Adrenal gland (tissue), 12 donors: Measurements from ENCODE around the gene SDK1. TPM values are rescaled to one million over a fixed set of nuclear protein-coding genes. Genes with fewer than 3 reads are reported as not detected.

Experiments
- DNase-seq, 7 donors: peaks; one replicate each; pipeline ENCODE4 v3.0.0-alpha.2; 2019 to 2020
- H3K27ac ChIP-seq, 5 donors: fragments of 200-600 bp; sonication (generic) in 4 of 5; 1 replicate in 3 of 5; 2 replicates in 2 of 5; pipeline versions ENCODE4 v1.5.1 to v1.8.0; 2016 to 2020; ENCODE audit warnings: mild to moderate bottlenecking in 1 of 5
- H3K27me3 ChIP-seq: fragments of 200-600 bp; 2 replicates; pipeline ENCODE4 v1.8.0; 2021
- H3K36me3 ChIP-seq, 2 donors: fragments of 200-600 bp; replicated peaks in 1 of 2; 1 replicate in 1 of 2; 2 replicates in 1 of 2; pipeline versions ENCODE4 v1.5.1 to v1.8.0; 2018 to 2022
- H3K4me1 ChIP-seq, 2 donors: fragments of 200-600 bp; replicated peaks in 1 of 2; 1 replicate in 1 of 2; 2 replicates in 1 of 2; pipeline versions ENCODE4 v1.5.1 to v1.8.0; 2018 to 2021
- H3K4me3 ChIP-seq, 4 donors: fragments of 200-600 bp; sonication (generic) in 3 of 4; one replicate each; pipeline ENCODE4 v1.5.1; 2016 to 2018
- H3K9me3 ChIP-seq, 3 donors: fragments of 200-600 bp; sonication (generic) in 1 of 3; replicated peaks in 1 of 3; 1 replicate in 2 of 3; 2 replicates in 1 of 3; pipeline versions ENCODE4 v1.5.1 to v1.8.0; 2016 to 2021
- POLR2A ChIP-seq, 2 donors: fragments of 450-650 bp; IDR thresholded peaks; one replicate each; pipeline ENCODE4 v1.6.1; 2017; ENCODE audit warnings: antibody characterized with exemption in 2 of 2, mild to moderate bottlenecking in 2 of 2, moderate library complexity in 1 of 2
- WGBS, 4 donors: extraction: QIAGEN DNeasy Blood & Tissue Kit in 2 of 4; methylation state at CpG; one replicate each; pipeline versions ENCODE4 v1.1.5 to v1.1.7; 2013 to 2017; 5-methylcytosine and 5-hydroxymethylcytosine counted together
- intact Hi-C, 2 donors: fragments of 100-400 bp; cut with DNase I; formaldehyde crosslinking; loops; one replicate each; pipeline versions ENCODE4 v1.14.1 to v1.15.0; 2022 to 2023
- polyA plus RNA-seq, 3 donors: library from polyadenylated mRNA; stranded (reverse); fragments of 200-250 nt in 2 of 3; fragments of 350-450 nt in 1 of 3; fragmentation: Illumina TruSeq in 1 of 3; extraction: RNeasy Lipid Tissue Mini Kit (QIAGEN cat#74804) in 1 of 3; gene quantifications; one replicate each; pipeline ENCODE4 v1.2.3, GENCODE V29; 2013 to 2014
- total RNA-seq, 9 donors: library from RNA; depleted of rRNA in 4 of 9; stranded (reverse); fragments of >200 nt in 4 of 9; fragments of 120-200 nt in 1 of 9; fragmentation: NEBNext Ultra II Directional in 1 of 9; extraction: Animal tissue kit (Norgen Biotek cat#: 25700) in 1 of 9; gene quantifications; one replicate each; pipeline versions ENCODE4 v1.1.0 to v1.2.4, GENCODE V29; 2013 to 2023
- TF ChIP-seq, protein P1 (sequence below), 6 experiments: fragments of 450-650 bp in 4 of 6; fragments of 200-600 bp in 2 of 6; sonication (generic) in 1 of 6; IDR thresholded peaks; 1 replicate in 5 of 6; 2 replicates in 1 of 6; pipeline versions ENCODE4 v1.5.1 to v1.8.0; 2016 to 2021; ENCODE audit warnings: antibody characterized with exemption in 6 of 6, mild to moderate bottlenecking in 2 of 6, moderate library complexity in 1 of 6
- donor health status: healthy with polysubstance abuse.
- donor health status: Bipolar disorder and iron deficiency.
- donor health status: DM: yes; HTN: yes; CAD: no.
- donor health status: DM: no; HTN: no; CAD: no.
- donor health status: DM: no; HTN: no; CAD: no.
- donor health status: DM: yes; HTN: yes; CAD: no.

Gene SDK1
- total and polyA plus RNA-seq, 12 donors: 0.50 to 3.6 (median 1.5) TPM

DNA sequence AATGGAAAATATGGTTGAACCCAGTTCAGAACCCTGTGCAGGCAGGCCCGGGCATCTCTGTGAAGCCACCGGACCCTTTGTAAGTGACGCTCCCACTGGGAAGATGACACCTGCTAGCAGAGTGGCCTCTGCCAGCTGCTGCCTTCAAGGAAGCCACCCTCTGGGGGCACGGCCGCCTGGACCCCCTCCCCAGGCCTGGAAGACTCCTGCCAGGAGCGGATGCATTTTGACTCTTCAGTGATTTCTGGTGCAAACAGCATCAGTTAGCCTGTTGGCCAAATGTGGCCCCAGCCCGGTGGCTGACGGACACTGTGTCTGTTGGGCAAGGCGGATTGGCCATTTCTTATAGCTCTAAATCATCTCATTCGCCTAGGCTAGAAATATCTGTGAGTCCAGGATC lies 867.0 kb downstream of the SDK1 start:
- TF ChIP-seq, protein P1, sequence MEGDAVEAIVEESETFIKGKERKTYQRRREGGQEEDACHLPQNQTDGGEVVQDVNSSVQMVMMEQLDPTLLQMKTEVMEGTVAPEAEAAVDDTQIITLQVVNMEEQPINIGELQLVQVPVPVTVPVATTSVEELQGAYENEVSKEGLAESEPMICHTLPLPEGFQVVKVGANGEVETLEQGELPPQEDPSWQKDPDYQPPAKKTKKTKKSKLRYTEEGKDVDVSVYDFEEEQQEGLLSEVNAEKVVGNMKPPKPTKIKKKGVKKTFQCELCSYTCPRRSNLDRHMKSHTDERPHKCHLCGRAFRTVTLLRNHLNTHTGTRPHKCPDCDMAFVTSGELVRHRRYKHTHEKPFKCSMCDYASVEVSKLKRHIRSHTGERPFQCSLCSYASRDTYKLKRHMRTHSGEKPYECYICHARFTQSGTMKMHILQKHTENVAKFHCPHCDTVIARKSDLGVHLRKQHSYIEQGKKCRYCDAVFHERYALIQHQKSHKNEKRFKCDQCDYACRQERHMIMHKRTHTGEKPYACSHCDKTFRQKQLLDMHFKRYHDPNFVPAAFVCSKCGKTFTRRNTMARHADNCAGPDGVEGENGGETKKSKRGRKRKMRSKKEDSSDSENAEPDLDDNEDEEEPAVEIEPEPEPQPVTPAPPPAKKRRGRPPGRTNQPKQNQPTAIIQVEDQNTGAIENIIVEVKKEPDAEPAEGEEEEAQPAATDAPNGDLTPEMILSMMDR (IDR thresholded peaks at IDR 0.05): no peak
- no peak for TF ChIP-seq POLR2A (IDR thresholded peaks at IDR 0.05)

GRCh38 chr7:4168541-4168940 lies 867.5 kb downstream of the SDK1 start:
- intact Hi-C loops: no loop called here

More for the DNA sequence above, 867.0 kb downstream of the SDK1 start:
- no peaks in the 10 kb centered on the region for H3K36me3 ChIP-seq
- no peak for DNase-seq
- intact Hi-C loops: no loop called here
- H3K4me3 ChIP-seq: no peak overlapping the region
- no peaks in the 10 kb centered on the region for H3K9me3 ChIP-seq
- 85 to 94% (median 92%) methylated on average over 6 to 10 of the region's 10 CpGs for WGBS, 4 donors
- H3K27ac ChIP-seq: no peak overlapping the region
- H3K4me1 ChIP-seq: no peaks in the 10 kb centered on the region
- H3K27me3 ChIP-seq: no peaks in the 10 kb centered on the region

DNA sequence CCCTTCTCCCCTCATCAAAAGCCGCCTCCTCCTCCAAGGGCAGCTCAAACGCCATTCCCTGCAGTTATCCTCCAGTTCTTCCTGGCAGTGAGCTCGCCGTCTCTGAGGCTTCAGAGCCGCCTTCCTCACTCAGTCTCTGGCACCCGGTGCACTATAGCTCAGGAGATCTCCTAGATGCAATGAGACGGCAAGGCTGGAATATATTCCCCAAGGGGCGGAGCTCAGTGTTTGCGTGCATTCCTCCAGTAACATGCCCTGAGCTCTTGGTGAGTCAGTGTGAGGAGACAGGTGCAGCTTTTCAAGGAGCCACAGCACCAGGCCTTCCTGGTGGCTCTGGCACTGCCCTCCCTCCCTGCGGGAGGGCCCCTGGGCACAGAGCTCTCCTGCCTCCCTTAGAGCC lies 868.4 kb downstream of the SDK1 start:
- WGBS, 4 donors: 79 to 83% (median 79%) methylated on average over 9 to 10 of the region's 10 CpGs
- no peak overlapping the region for H3K4me3 ChIP-seq
- TF ChIP-seq, protein P1 (IDR thresholded peaks at IDR 0.05): no peak
- no peak for TF ChIP-seq POLR2A (IDR thresholded peaks at IDR 0.05)
- H3K36me3 ChIP-seq: no peaks in the 10 kb centered on the region
- no peaks in the 10 kb centered on the region for H3K27me3 ChIP-seq
- H3K4me1 ChIP-seq: no peaks in the 10 kb centered on the region
- intact Hi-C loops: no loop called here
- H3K27ac ChIP-seq: no peak overlapping the region
- no peak for DNase-seq
- no peaks in the 10 kb centered on the region for H3K9me3 ChIP-seq

More at GRCh38 chr7:4168541-4168940, 867.5 kb downstream of the SDK1 start:
- no peaks in the 10 kb centered on the region for H3K4me1 ChIP-seq
- no peaks in the 10 kb centered on the region for H3K27me3 ChIP-seq
- no peak for DNase-seq
- no peak for TF ChIP-seq POLR2A (IDR thresholded peaks at IDR 0.05)
- TF ChIP-seq, protein P1 (IDR thresholded peaks at IDR 0.05): no peak
- H3K9me3 ChIP-seq: no peaks in the 10 kb centered on the region
- no peak overlapping the region for H3K4me3 ChIP-seq
- H3K36me3 ChIP-seq: no peaks in the 10 kb centered on the region
- WGBS, 4 donors: 58 to 74% (median 61%) methylated on average over 5 to 7 of the region's 7 CpGs
- H3K27ac ChIP-seq: no peak overlapping the region

GRCh38 chr7:4170997-4171786 lies 870.1 kb downstream of the SDK1 start:
- H3K27me3 ChIP-seq: no peaks in the 10 kb centered on the region
- H3K9me3 ChIP-seq: no peaks in the 10 kb centered on the region
- TF ChIP-seq, protein P1 (IDR thresholded peaks at IDR 0.05): no peak
- TF ChIP-seq POLR2A (IDR thresholded peaks at IDR 0.05): no peak
- H3K4me3 ChIP-seq: no peak overlapping the region
- intact Hi-C loops: no loop called here
- no peaks in the 10 kb centered on the region for H3K4me1 ChIP-seq
- no peak overlapping the region for H3K27ac ChIP-seq
- H3K36me3 ChIP-seq: no peaks in the 10 kb centered on the region
- no peak for DNase-seq
- WGBS, 4 donors: 77 to 84% (median 79%) methylated on average over 15 to 22 of the region's 22 CpGs
